IMR-90 (cell line): Measurements from ENCODE around the gene LSM12.

ENCODE experiments used
- BHLHE40 ChIP-seq: fragments of 150-350 bp; IDR thresholded peaks from 2 replicates; pipeline ENCODE4 v1.6.1; 2016; ENCODE audit warnings: mild to moderate bottlenecking, low read depth, low read length
- CEBPB ChIP-seq: IDR thresholded peaks from 2 replicates; pipeline ENCODE4 v1.6.1; 2012; ENCODE audit warnings: low read depth, low read length, improper control_type of control experiment
- ELK1 ChIP-seq: fragments of 150-350 bp; IDR thresholded peaks from 2 replicates; pipeline ENCODE4 v1.6.1; 2016; ENCODE audit warnings: low read depth, mild to moderate bottlenecking, low read length, moderate library complexity, borderline replicate concordance
- MXI1 ChIP-seq: IDR thresholded peaks from 2 replicates; pipeline ENCODE4 v1.6.1; 2012; ENCODE audit warnings: low read depth, mild to moderate bottlenecking, low read length, moderate library complexity, borderline replicate concordance
- POLR2A ChIP-seq: IDR thresholded peaks from 2 replicates; pipeline ENCODE4 v1.6.1; 2012; ENCODE audit warnings: mild to moderate bottlenecking, low read depth, low read length
- RAD21 ChIP-seq: IDR thresholded peaks from 2 replicates; pipeline ENCODE4 v1.6.1; 2012; ENCODE audit warnings: low read length, improper control_type of control experiment
- RCOR1 ChIP-seq: IDR thresholded peaks from 2 replicates; pipeline ENCODE4 v1.6.1; 2012; ENCODE audit warnings: mild to moderate bottlenecking, low read length, improper control_type of control experiment; ENCODE audit not compliant: insufficient replicate concordance
- RFX5 ChIP-seq: IDR thresholded peaks from 2 replicates; pipeline ENCODE4 v1.8.0; 2012; ENCODE audit warnings: low read depth, mild to moderate bottlenecking, low read length, moderate library complexity
- SMC3 ChIP-seq: fragments of 150-350 bp; IDR thresholded peaks from 2 replicates; pipeline ENCODE4 v1.6.1; 2016; ENCODE audit warnings: low read depth, mild to moderate bottlenecking, antibody characterized with exemption, low read length, moderate library complexity
- TF ChIP-seq, protein P1 (sequence below): conservative IDR thresholded peaks from 2 replicates; pipeline ENCODE4 v1.5.1; 2012; ENCODE audit warnings: mild to moderate bottlenecking, low read depth, low read length, improper control_type of control experiment

DNA sequence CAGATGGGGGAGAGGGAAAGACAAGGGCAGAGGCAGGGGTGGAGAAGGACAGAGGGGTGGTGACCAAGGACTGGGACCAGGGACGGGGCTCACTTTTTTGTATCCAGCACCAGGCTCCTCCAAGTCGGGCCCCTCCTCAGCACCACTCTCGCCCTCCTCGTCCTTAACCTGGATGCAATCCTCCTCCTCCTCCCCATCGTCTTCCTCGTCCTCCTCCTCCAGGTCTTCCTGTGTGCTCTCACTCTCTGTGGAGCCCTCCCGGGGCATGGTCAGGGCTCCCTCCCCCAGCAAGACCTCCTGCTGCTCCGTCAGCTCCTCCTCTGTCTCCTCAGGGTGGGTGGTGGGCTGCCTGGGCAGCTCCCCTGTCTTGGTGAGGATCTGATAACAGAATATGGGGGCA, 20.8 kb upstream of the LSM12 start:
- TF ChIP-seq, protein P1, sequence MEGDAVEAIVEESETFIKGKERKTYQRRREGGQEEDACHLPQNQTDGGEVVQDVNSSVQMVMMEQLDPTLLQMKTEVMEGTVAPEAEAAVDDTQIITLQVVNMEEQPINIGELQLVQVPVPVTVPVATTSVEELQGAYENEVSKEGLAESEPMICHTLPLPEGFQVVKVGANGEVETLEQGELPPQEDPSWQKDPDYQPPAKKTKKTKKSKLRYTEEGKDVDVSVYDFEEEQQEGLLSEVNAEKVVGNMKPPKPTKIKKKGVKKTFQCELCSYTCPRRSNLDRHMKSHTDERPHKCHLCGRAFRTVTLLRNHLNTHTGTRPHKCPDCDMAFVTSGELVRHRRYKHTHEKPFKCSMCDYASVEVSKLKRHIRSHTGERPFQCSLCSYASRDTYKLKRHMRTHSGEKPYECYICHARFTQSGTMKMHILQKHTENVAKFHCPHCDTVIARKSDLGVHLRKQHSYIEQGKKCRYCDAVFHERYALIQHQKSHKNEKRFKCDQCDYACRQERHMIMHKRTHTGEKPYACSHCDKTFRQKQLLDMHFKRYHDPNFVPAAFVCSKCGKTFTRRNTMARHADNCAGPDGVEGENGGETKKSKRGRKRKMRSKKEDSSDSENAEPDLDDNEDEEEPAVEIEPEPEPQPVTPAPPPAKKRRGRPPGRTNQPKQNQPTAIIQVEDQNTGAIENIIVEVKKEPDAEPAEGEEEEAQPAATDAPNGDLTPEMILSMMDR, result no peak
- no peak for TF ChIP-seq CEBPB
- no peak; the same call in 1 of the 2 replicates for TF ChIP-seq POLR2A
- TF ChIP-seq SMC3, result no peak
- TF ChIP-seq MXI1, result no peak
- no peak for TF ChIP-seq ELK1
- no peak for TF ChIP-seq RFX5
- no peak for TF ChIP-seq BHLHE40
- TF ChIP-seq RAD21, result no peak
- TF ChIP-seq RCOR1, result no peak
